ENCODE data around the gene MAGI2. TPM values are rescaled to one million over a fixed set of nuclear protein-coding genes. Genes with fewer than 3 reads are reported as not detected.
A peak's percentile ranks its signal among the peaks of the same experiment; 100 is the strongest.

Gene MAGI2
- total RNA-seq, 1 donor from 2014 or later: 11.4 TPM

- no peaks in the 10 kb centered on the region for H3K27me3 Mint-ChIP-seq
Measured at GRCh38 chr7:78226059-78226719, 1227.3 kb downstream of the MAGI2 start.

GRCh38 chr7:78225534-78225933 lies 1227.9 kb downstream of the MAGI2 start:
- DNase-seq (ENCODE audit: low spot score, unreplicated experiment): no peak
- H3K4me1 Mint-ChIP-seq (ENCODE audit: low read depth): no peaks in the 10 kb centered on the region
- no peaks in the 10 kb centered on the region for H3K9me3 Mint-ChIP-seq (ENCODE audit: low read depth)
- H3K27me3 Mint-ChIP-seq: no peaks in the 10 kb centered on the region
- H3K27ac Mint-ChIP-seq: no peak overlapping the region
- TF ChIP-seq CTCF (IDR thresholded peaks at IDR 0.05; ENCODE audit: unreplicated experiment): no peak
- no peaks in the 10 kb centered on the region for H3K36me3 Mint-ChIP-seq (ENCODE audit: insufficient read depth)
- H3K4me3 Mint-ChIP-seq (ENCODE audit: low read depth): no peak overlapping the region

More at GRCh38 chr7:78226059-78226719, 1227.3 kb downstream of the MAGI2 start:
- H3K36me3 Mint-ChIP-seq (ENCODE audit: insufficient read depth): no peaks in the 10 kb centered on the region
- no peak overlapping the region for H3K27ac Mint-ChIP-seq
- H3K4me3 Mint-ChIP-seq (ENCODE audit: low read depth): no peak overlapping the region
- no peaks in the 10 kb centered on the region for H3K4me1 Mint-ChIP-seq (ENCODE audit: low read depth)
- DNase-seq (ENCODE audit: low spot score, unreplicated experiment): no peak
- H3K9me3 Mint-ChIP-seq (ENCODE audit: low read depth): no peaks in the 10 kb centered on the region
- TF ChIP-seq CTCF (IDR thresholded peaks at IDR 0.05; ENCODE audit: unreplicated experiment): peak; percentile 51

GRCh38 chr7:78224923-78225322 lies 1228.5 kb downstream of the MAGI2 start:
- TF ChIP-seq CTCF (IDR thresholded peaks at IDR 0.05; ENCODE audit: unreplicated experiment): no peak
- Mint-ChIP-seq H3K27me3 (no peaks in the 10 kb centered on the region), H3K36me3 (ENCODE audit: insufficient read depth) (no peaks in the 10 kb centered on the region), H3K4me3 (ENCODE audit: low read depth) (no peak overlapping the region), H3K9me3 (ENCODE audit: low read depth) (no peaks in the 10 kb centered on the region), H3K27ac (no peak overlapping the region), H3K4me1 (ENCODE audit: low read depth) (no peaks in the 10 kb centered on the region)
- no peak for DNase-seq (ENCODE audit: low spot score, unreplicated experiment)

- no peak overlapping the region for H3K4me3 Mint-ChIP-seq (ENCODE audit: low read depth)
- no peak overlapping the region for H3K27ac Mint-ChIP-seq
- peaks cover 5% of the 10 kb centered on the region for H3K4me1 Mint-ChIP-seq (ENCODE audit: low read depth)
- no peaks in the 10 kb centered on the region for H3K9me3 Mint-ChIP-seq (ENCODE audit: low read depth)
- no peak for TF ChIP-seq CTCF (IDR thresholded peaks at IDR 0.05; ENCODE audit: unreplicated experiment)
- H3K27me3 Mint-ChIP-seq: no peaks in the 10 kb centered on the region
- no peaks in the 10 kb centered on the region for H3K36me3 Mint-ChIP-seq (ENCODE audit: insufficient read depth)
- DNase-seq (ENCODE audit: low spot score, unreplicated experiment): no peak
Measured at GRCh38 chr7:78223598-78223997, 1229.9 kb downstream of the MAGI2 start.

- H3K36me3 Mint-ChIP-seq (ENCODE audit: insufficient read depth): no peaks in the 10 kb centered on the region
- no peaks in the 10 kb centered on the region for H3K9me3 Mint-ChIP-seq (ENCODE audit: low read depth)
Measured at GRCh38 chr7:78222001-78222751, 1231.3 kb downstream of the MAGI2 start.

More at GRCh38 chr7:78222001-78222751, 1231.3 kb downstream of the MAGI2 start:
- DNase-seq (ENCODE audit: low spot score, unreplicated experiment): no peak
- no peak overlapping the region for H3K4me3 Mint-ChIP-seq (ENCODE audit: low read depth)
- no peak for TF ChIP-seq CTCF (IDR thresholded peaks at IDR 0.05; ENCODE audit: unreplicated experiment)
- H3K4me1 Mint-ChIP-seq (ENCODE audit: low read depth): peaks cover 8% of the 10 kb centered on the region
- H3K27me3 Mint-ChIP-seq: no peaks in the 10 kb centered on the region
- no peak overlapping the region for H3K27ac Mint-ChIP-seq
